MM.1S (cell line): ENCODE measurements around the gene TRIM66.

Experiments
- DNase-seq: peaks from one replicate; pipeline ENCODE4 v3.0.0-alpha.2; 2015
- H2AFZ ChIP-seq: fragments of 300-600 bp; sonication (generic); 2 replicates; pipeline ENCODE4 v1.6.0; 2016; ENCODE audit warnings: antibody characterized with exemption, low read length
- H3F3A ChIP-seq: fragments of 300-600 bp; sonication (generic); 2 replicates; pipeline ENCODE4 v1.6.1; 2016; ENCODE audit warnings: mild to moderate bottlenecking, antibody characterized with exemption, low read length, moderate library complexity, mixed read lengths; ENCODE audit not compliant: insufficient read depth
- H3K27ac ChIP-seq: fragments of 300-600 bp; sonication (generic); 2 replicates; pipeline ENCODE4 v1.5.1; 2016; ENCODE audit warnings: mild to moderate bottlenecking, low read length
- H3K27me3 ChIP-seq: fragments of 300-600 bp; sonication (generic); replicated peaks from 2 replicates; pipeline ENCODE4 v1.6.0; 2016; ENCODE audit warnings: low read length; ENCODE audit not compliant: insufficient read depth
- H3K36me3 ChIP-seq: fragments of 300-600 bp; sonication (generic); replicated peaks from 2 replicates; pipeline ENCODE4 v1.6.1; 2016; ENCODE audit warnings: mild to moderate bottlenecking, low read length, mixed read lengths; ENCODE audit not compliant: insufficient read depth
- H3K4me1 ChIP-seq: fragments of 300-600 bp; sonication (generic); 2 replicates; pipeline ENCODE4 v1.6.1; 2016; ENCODE audit warnings: low read length, mixed read lengths
- H3K4me2 ChIP-seq: fragments of 300-600 bp; sonication (generic); 2 replicates; pipeline ENCODE4 v1.6.0; 2016; ENCODE audit warnings: low read depth, low read length
- H3K4me3 ChIP-seq: fragments of 300-600 bp; sonication (generic); 2 replicates; pipeline ENCODE4 v1.5.1; 2016; ENCODE audit warnings: low read length, mixed read lengths
- H3K79me2 ChIP-seq: fragments of 300-600 bp; sonication (generic); 2 replicates; pipeline ENCODE4 v1.6.1; 2016; ENCODE audit warnings: mixed run types, low read length, mixed read lengths
- H3K9ac ChIP-seq: fragments of 300-600 bp; sonication (generic); 2 replicates; pipeline ENCODE4 v1.6.1; 2016; ENCODE audit warnings: low read length, mixed read lengths
- H3K9me2 ChIP-seq: fragments of 300-600 bp; sonication (generic); replicated peaks from 2 replicates; pipeline ENCODE4 v1.6.1; 2016; ENCODE audit warnings: mild to moderate bottlenecking, low read length, mixed read lengths; ENCODE audit not compliant: insufficient read depth
- H3K9me3 ChIP-seq: fragments of 300-600 bp; sonication (generic); replicated peaks from 2 replicates; pipeline ENCODE4 v1.6.1; 2016; ENCODE audit warnings: mild to moderate bottlenecking, low read length, mixed read lengths; ENCODE audit not compliant: insufficient read depth
- H4K20me1 ChIP-seq: fragments of 300-600 bp; sonication (generic); 2 replicates; pipeline ENCODE4 v1.6.1; 2016; ENCODE audit warnings: mild to moderate bottlenecking, low read length, moderate library complexity, mixed read lengths; ENCODE audit not compliant: insufficient read depth
- EZH2 ChIP-seq: fragments of 300-600 bp; sonication (generic); optimal IDR thresholded peaks from 2 replicates; pipeline ENCODE3; 2017; ENCODE audit warnings: low read depth, mild to moderate bottlenecking, antibody characterized with exemption, low read length, mixed read lengths
- EZH2phosphoT487 ChIP-seq: fragments of 300-600 bp; sonication (generic); IDR thresholded peaks from 2 replicates; pipeline ENCODE4 v1.6.1; 2018; ENCODE audit warnings: antibody characterized with exemption, low read length
- TF ChIP-seq, protein P1 (sequence below): fragments of 300-600 bp; sonication (generic); IDR thresholded peaks from 2 replicates; pipeline ENCODE4 v1.5.1; 2016; ENCODE audit warnings: antibody characterized with exemption, low read length, mixed read lengths

Gene TRIM66

DNA sequence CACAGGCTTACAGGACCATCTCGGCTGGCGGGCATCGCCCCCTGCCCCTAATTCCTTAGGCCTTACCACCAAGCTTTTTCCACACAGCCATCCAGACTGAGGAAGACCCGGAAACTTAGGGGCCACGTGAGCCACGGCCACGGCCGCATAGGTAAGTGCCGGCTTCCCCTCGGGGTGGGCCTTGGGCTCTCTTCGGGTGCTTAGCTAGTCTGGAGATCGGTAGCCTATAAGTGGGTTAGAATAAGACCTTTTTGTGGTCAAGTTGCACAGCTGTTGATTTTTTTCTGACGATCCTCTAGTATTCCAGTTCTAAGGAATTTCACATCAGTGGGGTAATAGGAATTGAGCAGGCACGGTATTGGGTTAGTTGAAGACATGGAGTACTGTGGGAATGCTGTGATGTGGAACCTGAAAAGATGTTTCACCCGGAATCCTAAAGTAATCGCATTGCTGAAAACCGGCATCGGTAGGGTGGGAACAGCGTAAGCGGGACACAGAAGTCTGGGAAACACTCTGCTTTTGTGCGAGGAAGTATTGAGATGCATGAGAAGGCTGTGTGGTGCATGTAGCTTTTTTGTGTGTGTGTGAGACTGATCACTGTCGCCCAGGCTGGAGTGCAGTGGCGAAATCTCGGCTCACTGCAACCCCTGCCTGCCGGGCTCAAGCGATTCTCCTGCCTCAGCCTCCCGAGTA, 796 bp upstream of the TRIM66 start:
- H4K20me1 ChIP-seq = 0 out of 2 replicates have a peak, but pooled peaks cover 7% of the 10 kb centered on the region
- H3K27ac ChIP-seq = peak overlapping the region; percentile 92
- H3K36me3 ChIP-seq = peaks cover 14% of the 10 kb centered on the region; the same call in 1 of the 2 replicates
- no peaks in the 10 kb centered on the region for H3K9me3 ChIP-seq
- peaks cover 50% of the 10 kb centered on the region for H3K79me2 ChIP-seq
- peaks cover 57% of the 10 kb centered on the region for H3F3A ChIP-seq
- H3K9me2 ChIP-seq = no peaks in the 10 kb centered on the region
- DNase-seq = peak; percentile 34
- H3K4me2 ChIP-seq = peak overlapping the region; percentile 90
- TF ChIP-seq EZH2phosphoT487 (no peak), EZH2 (no peak)
- TF ChIP-seq, protein P1, sequence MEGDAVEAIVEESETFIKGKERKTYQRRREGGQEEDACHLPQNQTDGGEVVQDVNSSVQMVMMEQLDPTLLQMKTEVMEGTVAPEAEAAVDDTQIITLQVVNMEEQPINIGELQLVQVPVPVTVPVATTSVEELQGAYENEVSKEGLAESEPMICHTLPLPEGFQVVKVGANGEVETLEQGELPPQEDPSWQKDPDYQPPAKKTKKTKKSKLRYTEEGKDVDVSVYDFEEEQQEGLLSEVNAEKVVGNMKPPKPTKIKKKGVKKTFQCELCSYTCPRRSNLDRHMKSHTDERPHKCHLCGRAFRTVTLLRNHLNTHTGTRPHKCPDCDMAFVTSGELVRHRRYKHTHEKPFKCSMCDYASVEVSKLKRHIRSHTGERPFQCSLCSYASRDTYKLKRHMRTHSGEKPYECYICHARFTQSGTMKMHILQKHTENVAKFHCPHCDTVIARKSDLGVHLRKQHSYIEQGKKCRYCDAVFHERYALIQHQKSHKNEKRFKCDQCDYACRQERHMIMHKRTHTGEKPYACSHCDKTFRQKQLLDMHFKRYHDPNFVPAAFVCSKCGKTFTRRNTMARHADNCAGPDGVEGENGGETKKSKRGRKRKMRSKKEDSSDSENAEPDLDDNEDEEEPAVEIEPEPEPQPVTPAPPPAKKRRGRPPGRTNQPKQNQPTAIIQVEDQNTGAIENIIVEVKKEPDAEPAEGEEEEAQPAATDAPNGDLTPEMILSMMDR = no peak
- peaks cover 36% of the 10 kb centered on the region for H3K4me1 ChIP-seq
- H3K9ac ChIP-seq = peak overlapping the region; percentile 99
- peak overlapping the region; percentile 99 for H3K4me3 ChIP-seq
- no peaks in the 10 kb centered on the region for H3K27me3 ChIP-seq
- H2AFZ ChIP-seq = 0 out of 2 replicates have a peak overlapping the region, but pooled peaks have one; percentile 16

- Histone ChIP-seq H3K9ac (peak overlapping the region; percentile 99), H3K9me2 (no peaks in the 10 kb centered on the region), H3F3A (peaks cover 43% of the 10 kb centered on the region), H3K4me1 (peaks cover 32% of the 10 kb centered on the region), H3K36me3 (peaks cover 14% of the 10 kb centered on the region; the same call in 1 of the 2 replicates), H3K27ac (peak overlapping the region; percentile 92), H3K4me3 (peak overlapping the region; percentile 99), H3K9me3 (no peaks in the 10 kb centered on the region), H2AFZ (peak overlapping the region; percentile 75), H3K4me2 (peak overlapping the region; percentile 66), H4K20me1 (0 out of 2 replicates have a peak, but pooled peaks cover 7% of the 10 kb centered on the region), H3K79me2 (peaks cover 50% of the 10 kb centered on the region), H3K27me3 (no peaks in the 10 kb centered on the region)
- peak; percentile 56 for DNase-seq
- TF ChIP-seq EZH2phosphoT487 = no peak
These were observed 595 bp downstream of the TRIM66 start for GRCh38 chr11:8681837-8682302.

- Histone ChIP-seq H2AFZ (no peak overlapping the region), H3K36me3 (no peaks in the 10 kb centered on the region; the same call in 1 of the 2 replicates), H3K4me2 (no peak overlapping the region), H4K20me1 (no peaks in the 10 kb centered on the region), H3K27ac (no peak overlapping the region), H3F3A (peaks cover 16% of the 10 kb centered on the region), H3K4me1 (peaks cover 3% of the 10 kb centered on the region; the same call in 1 of the 2 replicates), H3K4me3 (no peak overlapping the region), H3K9me3 (no peaks in the 10 kb centered on the region), H3K79me2 (peaks cover 21% of the 10 kb centered on the region), H3K9ac (no peak overlapping the region), H3K27me3 (no peaks in the 10 kb centered on the region), H3K9me2 (no peaks in the 10 kb centered on the region)
- TF ChIP-seq, protein P1 = no peak
- TF ChIP-seq EZH2phosphoT487 (no peak), EZH2 (no peak)
- no peak for DNase-seq
These were observed 3.5 kb downstream of the TRIM66 start for GRCh38 chr11:8679006-8679405.

GRCh38 chr11:8676458-8676857, 6.0 kb downstream of the TRIM66 start:
- Histone ChIP-seq H3K4me1 (peaks cover under 1% of the 10 kb centered on the region; the same call in 1 of the 2 replicates), H4K20me1 (no peaks in the 10 kb centered on the region), H3K36me3 (no peaks in the 10 kb centered on the region), H3K9me3 (no peaks in the 10 kb centered on the region), H2AFZ (no peak overlapping the region), H3K79me2 (peaks cover 2% of the 10 kb centered on the region), H3K27me3 (no peaks in the 10 kb centered on the region), H3F3A (no peaks in the 10 kb centered on the region), H3K4me2 (no peak overlapping the region), H3K27ac (no peak overlapping the region), H3K4me3 (no peak overlapping the region), H3K9me2 (no peaks in the 10 kb centered on the region), H3K9ac (no peak overlapping the region)
- TF ChIP-seq, protein P1 = no peak
- TF ChIP-seq EZH2phosphoT487 (no peak), EZH2 (no peak)
- DNase-seq = no peak
